CD14-positive monocyte (primary cell): ENCODE data around the gene CACNA2D1. TPM values are rescaled to one million over a fixed set of nuclear protein-coding genes. Genes with fewer than 3 reads are reported as not detected.

ENCODE experiments used
- DNase-seq, 3 donors: peaks; one replicate each; pipeline ENCODE4 v3.0.0-alpha.2; 2011 to 2022
- H2AFZ ChIP-seq: 2 replicates; pipeline ENCODE4 v1.6.0; 2012; ENCODE audit warnings: mild to moderate bottlenecking, low read depth, low read length, inconsistent platforms; ENCODE audit not compliant: insufficient read depth, poor library complexity, severe bottlenecking
- H3K27ac ChIP-seq, 2 donors: 1 replicate in 1 of 2; 2 replicates in 1 of 2; pipeline ENCODE4 v1.5.1; 2012 to 2013; ENCODE audit warnings: low read length in 2 of 2, control low read depth in 1 of 2, inconsistent platforms in 1 of 2, low read depth in 1 of 2, mild to moderate bottlenecking in 1 of 2
- H3K27me3 ChIP-seq, 2 donors: one replicate each; pipeline versions ENCODE4 v1.6.0 to v1.6.1; 2011 to 2013; ENCODE audit warnings: low read length in 2 of 2; ENCODE audit not compliant: control insufficient read depth in 2 of 2, insufficient read depth in 2 of 2
- H3K36me3 ChIP-seq, 2 donors: replicated peaks in 1 of 2; 1 replicate in 1 of 2; 2 replicates in 1 of 2; pipeline versions ENCODE4 v1.5.1 to v1.6.1; 2012 to 2013; ENCODE audit warnings: low read length in 2 of 2, control low read depth in 1 of 2, inconsistent platforms in 1 of 2, mild to moderate bottlenecking in 1 of 2; ENCODE audit not compliant: insufficient read depth in 2 of 2, control insufficient read depth in 1 of 2
- H3K4me1 ChIP-seq, 2 donors: 1 replicate in 1 of 2; 2 replicates in 1 of 2; pipeline versions ENCODE4 v1.5.1 to v1.6.1; 2012 to 2013; ENCODE audit warnings: low read length in 2 of 2, control low read depth in 1 of 2, inconsistent platforms in 1 of 2, mild to moderate bottlenecking in 1 of 2, moderate library complexity in 1 of 2; ENCODE audit not compliant: insufficient read depth in 2 of 2, control insufficient read depth in 1 of 2
- H3K4me2 ChIP-seq: replicated peaks from 2 replicates; pipeline ENCODE3; 2012; ENCODE audit warnings: low read length, moderate library complexity, mild to moderate bottlenecking; ENCODE audit not compliant: poor library complexity, severe bottlenecking; ENCODE audit errors: extremely low read depth
- H3K4me3 ChIP-seq, 3 experiments: fragments of 200-600 bp in 1 of 3; sonication (generic) in 1 of 3; replicated peaks in 1 of 3; 1 replicate in 2 of 3; 2 replicates in 1 of 3; pipeline ENCODE4 v1.5.1; 2011 to 2013; ENCODE audit warnings: low read length in 3 of 3, mild to moderate bottlenecking in 3 of 3, control low read depth in 2 of 3, low read depth in 2 of 3, inconsistent platforms in 1 of 3, moderate library complexity in 1 of 3
- H3K79me2 ChIP-seq: 2 replicates; pipeline ENCODE4 v1.6.0; 2012; ENCODE audit warnings: mild to moderate bottlenecking, control low read depth, inconsistent platforms, low read length, moderate library complexity; ENCODE audit not compliant: insufficient read depth
- H3K9ac ChIP-seq: 2 replicates; pipeline ENCODE4 v1.6.0; 2017; ENCODE audit warnings: low read length, mild to moderate bottlenecking; ENCODE audit not compliant: insufficient read depth, poor library complexity, severe bottlenecking
- H3K9me3 ChIP-seq, 2 donors: replicated peaks in 1 of 2; 1 replicate in 1 of 2; 2 replicates in 1 of 2; pipeline versions ENCODE4 v1.5.1 to v1.6.1; 2012 to 2013; ENCODE audit warnings: low read length in 2 of 2, control low read depth in 1 of 2; ENCODE audit not compliant: control insufficient read depth in 1 of 2, insufficient read depth in 1 of 2
- H4K20me1 ChIP-seq: 2 replicates; pipeline ENCODE4 v1.6.0; 2012; ENCODE audit warnings: mild to moderate bottlenecking, low read length, control low read depth, moderate library complexity; ENCODE audit not compliant: insufficient read depth
- H3K27ac Mint-ChIP-seq, 7 donors: one replicate each; pipeline ENCODE4 v1.8.0; 2020; ENCODE audit warnings: mild to moderate bottlenecking in 7 of 7, mixed read lengths in 7 of 7, moderate library complexity in 6 of 7, inconsistent platforms in 2 of 7
- H3K27me3 Mint-ChIP-seq, 3 donors: one replicate each; pipeline ENCODE4 v1.8.0; 2021 to 2022; ENCODE audit warnings: low read depth in 3 of 3, mild to moderate bottlenecking in 3 of 3, mixed read lengths in 3 of 3, moderate library complexity in 3 of 3, inconsistent platforms in 1 of 3
- H3K36me3 Mint-ChIP-seq, 2 donors: one replicate each; pipeline ENCODE4 v1.8.0; 2020; ENCODE audit warnings: mixed read lengths in 2 of 2, inconsistent platforms in 1 of 2, mild to moderate bottlenecking in 1 of 2
- H3K4me1 Mint-ChIP-seq: one replicate; pipeline ENCODE4 v1.8.0; 2020; ENCODE audit warnings: mild to moderate bottlenecking, mixed read lengths
- H3K4me3 Mint-ChIP-seq, 2 donors: one replicate each; pipeline ENCODE4 v1.8.0; 2020; ENCODE audit warnings: mild to moderate bottlenecking in 2 of 2, mixed read lengths in 2 of 2, moderate library complexity in 1 of 2
- H3K9me3 Mint-ChIP-seq, 7 donors: one replicate each; pipeline ENCODE4 v1.8.0; 2020 to 2022; ENCODE audit warnings: mixed read lengths in 7 of 7, mild to moderate bottlenecking in 6 of 7, moderate library complexity in 6 of 7, inconsistent platforms in 2 of 7
- CTCF ChIP-seq: fragments of 200-600 bp; IDR thresholded peaks from one replicate; pipeline ENCODE4 v1.8.0; 2022; ENCODE audit warnings: antibody characterized with exemption, mild to moderate bottlenecking
- WGBS: methylation state at CpG from one replicate; pipeline ENCODE4 v1.1.5; 2013; ENCODE audit warnings: missing lambda C conversion rate; ENCODE audit not compliant: insufficient coverage; 5-methylcytosine and 5-hydroxymethylcytosine counted together
- intact Hi-C, 2 donors: fragments of 100-400 bp; cut with micrococcal nuclease; formaldehyde crosslinking; loops; one replicate each; pipeline versions ENCODE4 v1.15.0 to v1.15.1; 2023
- polyA plus RNA-seq, 3 donors: library from polyadenylated mRNA; depleted of rRNA in 1 of 3; unstranded in 2 of 3; stranded (reverse) in 1 of 3; fragments of 300-500 nt in 2 of 3; fragments of >200 nt in 1 of 3; fragmentation: Illumina TruSeq in 2 of 3; gene quantifications; 1 replicate in 2 of 3; 2 replicates in 1 of 3; pipeline ENCODE4 v1.2.3, GENCODE V29; 2012 to 2021

CACNA2D1 gene
- polyA plus RNA-seq, 3 donors, result 0.02 TPM; not detected in 2

GRCh38 chr7:82154728-82155127, 288.8 kb downstream of the CACNA2D1 start:
- H3K9me3 ChIP-seq, result no peaks in the 10 kb centered on the region
- H3K27ac ChIP-seq, result no peak overlapping the region
- Mint-ChIP-seq H3K27ac (peak overlapping the region in 2 of 7 donors; percentile 13 to 41), H3K27me3 (peaks cover 0 to 2% (median 0%) of the 10 kb centered on the region in 3 donors), H3K9me3 (no peaks in the 10 kb centered on the region), H3K4me1 (no peaks in the 10 kb centered on the region), H3K4me3 (no peak overlapping the region), H3K36me3 (no peaks in the 10 kb centered on the region)
- 75% methylated on average over 1 of the region's 2 CpGs for WGBS
- intact Hi-C loops, result no loop called here
- TF ChIP-seq CTCF, result no peak
- no peak for DNase-seq
- H3K9ac ChIP-seq, result no peak overlapping the region
- H3K4me2 ChIP-seq, result no peak overlapping the region
- no peaks in the 10 kb centered on the region for H3K4me1 ChIP-seq
- H3K27me3 ChIP-seq, result no peaks in the 10 kb centered on the region
- no peak overlapping the region for H2AFZ ChIP-seq
- H3K36me3 ChIP-seq, result no peaks in the 10 kb centered on the region
- H3K79me2 ChIP-seq, result no peaks in the 10 kb centered on the region
- H3K4me3 ChIP-seq, result no peak overlapping the region
- no peaks in the 10 kb centered on the region for H4K20me1 ChIP-seq

- Histone ChIP-seq H3K79me2 (no peaks in the 10 kb centered on the region), H3K4me2 (no peak overlapping the region), H3K9me3 (no peaks in the 10 kb centered on the region), H3K36me3 (no peaks in the 10 kb centered on the region), H2AFZ (no peak overlapping the region), H3K4me1 (no peaks in the 10 kb centered on the region), H4K20me1 (no peaks in the 10 kb centered on the region), H3K27ac (no peak overlapping the region), H3K4me3 (no peak overlapping the region), H3K27me3 (no peaks in the 10 kb centered on the region), H3K9ac (no peak overlapping the region)
- no peak overlapping the region for H3K27ac Mint-ChIP-seq
- H3K4me3 Mint-ChIP-seq, result no peak overlapping the region
- no peaks in the 10 kb centered on the region for H3K4me1 Mint-ChIP-seq
- no CpG with 5 or more reads among the region's 2 CpGs for WGBS
- no peaks in the 10 kb centered on the region for H3K9me3 Mint-ChIP-seq
- intact Hi-C loops, result no loop called here
- no peak for TF ChIP-seq CTCF
- H3K27me3 Mint-ChIP-seq, result no peaks in the 10 kb centered on the region
- H3K36me3 Mint-ChIP-seq, result no peaks in the 10 kb centered on the region
- no peak for DNase-seq
Observed at GRCh38 chr7:82153776-82154175, 289.8 kb downstream of the CACNA2D1 start.
